AG04450 (cell line): ENCODE measurements around the gene RPL39L. TPM values are rescaled to one million over a fixed set of nuclear protein-coding genes. Genes with fewer than 3 reads are reported as not detected.

Experiments
- CTCF ChIA-PET: fragments of 300-600, 350-600 bp; formaldehyde crosslinking; extraction: SDS; loops from one replicate; lab custom pipeline; 2022; ENCODE audit warnings: antibody characterized with exemption, inconsistent platforms; lab: Charles Lee
- POLR2A ChIA-PET: fragments of 350-600 bp; formaldehyde crosslinking; extraction: SDS; loops from one replicate; lab custom pipeline; 2021; ENCODE audit warnings: antibody characterized with exemption, inconsistent platforms; lab: Yijun Ruan, JAX
- DNase-seq: peaks from one replicate; pipeline ENCODE4 v3.0.0-alpha.2; 2011; ENCODE audit warnings: low read depth, low spot score
- H3K27ac ChIP-seq: one replicate; pipeline ENCODE4 v1.5.1; 2012; ENCODE audit warnings: low read depth, low read length, control low read depth
- H3K27me3 ChIP-seq: one replicate; pipeline ENCODE4 v1.6.0; 2012; ENCODE audit warnings: low read length; ENCODE audit not compliant: control insufficient read depth, insufficient read depth
- H3K4me3 ChIP-seq: 2 replicates; pipeline ENCODE4 v1.5.1; 2011; ENCODE audit warnings: mild to moderate bottlenecking, low read depth, low read length, control low read depth
- H3K9me3 ChIP-seq: 2 replicates; pipeline ENCODE4 v1.5.1; 2012; ENCODE audit warnings: low read length; ENCODE audit not compliant: control insufficient read depth, insufficient read depth
- CTCF ChIP-seq: IDR thresholded peaks from 2 replicates; pipeline ENCODE4 v1.5.1; 2011; ENCODE audit warnings: low read depth, low read length, control low read depth, inconsistent platforms
- polyA plus RNA-seq: library from polyadenylated mRNA; depleted of rRNA; stranded (reverse); fragments of >200 nt; gene quantifications from 2 replicates; pipeline ENCODE4 v1.2.3, GENCODE V29; 2011

RPL39L gene
- polyA plus RNA-seq, 1 experiment, result 17.0 TPM

DNA sequence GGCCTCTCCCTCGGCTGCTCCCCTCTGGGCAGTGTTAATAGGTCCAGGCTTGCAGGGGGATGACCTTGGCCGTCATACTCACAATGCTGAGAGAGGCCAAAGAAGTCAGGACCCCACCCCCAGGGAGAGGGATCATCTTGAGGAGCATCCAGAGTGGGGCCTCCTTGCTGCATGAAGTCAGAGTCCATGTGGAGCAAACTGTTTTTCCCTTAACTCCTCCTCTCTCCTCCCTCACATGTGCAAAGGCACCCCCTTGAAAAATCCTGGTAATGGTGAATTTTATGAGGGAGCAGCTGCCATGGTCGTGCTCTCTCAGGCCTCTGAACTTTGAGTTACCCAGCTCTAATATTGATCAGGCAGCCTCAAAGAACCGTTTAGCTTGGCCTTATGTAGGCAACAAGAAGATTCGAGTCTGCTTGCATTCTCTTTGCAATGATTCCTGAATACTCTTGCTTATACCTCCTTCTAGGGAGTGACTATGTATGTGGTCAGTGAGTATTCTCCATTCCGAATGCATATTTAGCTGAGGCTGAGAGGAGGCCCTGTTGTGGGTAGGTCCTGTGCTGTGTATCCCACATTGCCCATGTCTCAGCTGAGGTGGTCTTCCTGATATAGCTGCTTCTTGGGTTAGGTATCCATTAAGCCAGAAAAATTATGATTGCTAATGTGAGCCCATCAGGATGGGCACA lies 23.1 kb upstream of the RPL39L start:
- CTCF ChIA-PET, result interaction anchor here (0.9 to 6.7 kb wide), 5 partner anchors 23 to 552 kb away, joined by 3 to 157 read pairs (median 62); partner anchors contain the start of gene RPL39L
- no peak for DNase-seq

GRCh38 chr3:187161556-187161955 lies 22.3 kb upstream of the RPL39L start:
- H3K4me3 ChIP-seq, result no peak overlapping the region
- no peak for TF ChIP-seq CTCF
- CTCF ChIA-PET, result interaction anchor here (1.5 to 2.3 kb wide), 2 partner anchors 22 to 312 kb away, joined by 7 to 13 read pairs; partner anchors contain the start of gene RPL39L

More for the DNA sequence above, 23.1 kb upstream of the RPL39L start:
- Histone ChIP-seq H3K27me3 (peaks cover 31% of the 10 kb centered on the region), H3K4me3 (no peak overlapping the region), H3K9me3 (peaks cover 9% of the 10 kb centered on the region; the same call in 1 of the 2 replicates), H3K27ac (no peak overlapping the region)
- no peak for TF ChIP-seq CTCF
- POLR2A ChIA-PET, result no interaction called here

DNA sequence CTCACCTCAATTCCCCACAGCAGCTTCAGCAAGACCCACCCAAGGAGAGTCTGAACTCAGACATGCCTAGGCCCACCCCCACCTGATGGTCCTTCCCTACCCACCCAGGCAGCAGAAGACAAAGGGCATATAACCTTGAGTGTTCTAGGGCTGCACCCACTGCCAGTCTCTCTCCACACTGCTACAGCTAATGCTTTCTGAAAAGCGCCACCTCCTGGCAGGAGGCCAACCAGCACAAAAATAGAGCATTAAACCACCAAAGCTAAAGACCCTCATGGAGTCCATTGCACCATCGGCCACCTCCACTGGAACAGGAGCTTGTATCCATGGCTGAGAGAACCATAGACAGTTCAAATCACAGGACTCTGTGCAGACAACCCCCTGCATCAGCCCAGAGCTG lies 11.3 kb upstream of the RPL39L start:
- H3K4me3 ChIP-seq, result no peak overlapping the region
- POLR2A ChIA-PET, result no interaction called here
- peaks cover 19% of the 10 kb centered on the region for H3K27me3 ChIP-seq
- CTCF ChIA-PET, result interaction anchor here (0.7 to 8.5 kb wide), 4 partner anchors 11 to 329 kb away, joined by 5 to 67 read pairs (median 8); partner anchors contain the start of gene RPL39L
- DNase-seq, result no peak
- H3K9me3 ChIP-seq, result peaks cover under 1% of the 10 kb centered on the region; the same call in 1 of the 2 replicates
- H3K27ac ChIP-seq, result no peak overlapping the region
- TF ChIP-seq CTCF, result no peak

More at GRCh38 chr3:187161556-187161955, 22.3 kb upstream of the RPL39L start:
- Histone ChIP-seq H3K27me3 (peaks cover 31% of the 10 kb centered on the region), H3K9me3 (peaks cover 9% of the 10 kb centered on the region; the same call in 1 of the 2 replicates), H3K27ac (no peak overlapping the region)
- POLR2A ChIA-PET, result no interaction called here
- DNase-seq, result no peak

DNA sequence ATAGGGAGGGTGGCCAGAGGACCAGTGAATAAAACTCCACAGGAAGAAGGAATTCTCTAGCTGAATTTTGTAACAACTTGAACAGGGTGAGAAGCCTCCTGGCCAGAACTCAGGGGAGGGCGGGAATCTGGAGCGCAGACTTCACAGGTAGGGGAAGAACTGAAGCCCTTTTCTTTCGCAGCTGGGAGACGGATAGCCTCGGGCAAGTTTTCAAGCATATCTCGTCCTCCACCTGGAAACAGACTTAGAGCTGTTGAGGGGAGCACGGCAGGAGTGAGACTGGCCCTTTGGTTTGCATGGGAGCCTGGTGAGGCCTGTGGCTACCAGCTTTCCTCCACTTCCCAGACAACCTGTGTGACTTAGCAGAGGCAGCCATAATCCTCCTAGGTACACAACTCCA lies 10.9 kb upstream of the RPL39L start:
- no peak overlapping the region for H3K27ac ChIP-seq
- peaks cover 4% of the 10 kb centered on the region for H3K9me3 ChIP-seq
- peaks cover 19% of the 10 kb centered on the region for H3K27me3 ChIP-seq
- no peak for TF ChIP-seq CTCF
- POLR2A ChIA-PET, result no interaction called here
- CTCF ChIA-PET, result interaction anchor here (1.3 to 8.5 kb wide), 3 partner anchors 11 to 301 kb away, joined by 5 to 67 read pairs (median 11); partner anchors contain the start of gene RPL39L
- no peak for DNase-seq
- no peak overlapping the region for H3K4me3 ChIP-seq

DNA sequence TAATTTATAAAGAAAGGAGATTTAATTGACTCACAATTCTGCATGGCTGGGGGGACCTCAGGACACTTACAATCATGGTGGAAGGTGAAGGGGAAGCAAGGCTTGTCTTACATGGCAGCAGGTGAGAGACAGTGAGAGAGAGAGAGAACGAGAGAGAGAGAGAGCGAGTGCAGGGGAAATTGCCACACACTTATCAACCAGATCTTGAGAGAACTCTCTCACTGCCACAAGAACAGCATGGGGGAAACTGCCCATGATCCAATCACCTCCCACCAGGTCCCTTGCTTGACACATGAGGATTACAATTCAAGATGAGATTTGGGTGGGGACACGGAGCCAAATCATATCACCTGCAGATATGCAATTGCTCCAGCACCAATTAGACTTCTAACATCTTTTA lies 7.1 kb upstream of the RPL39L start:
- Histone ChIP-seq H3K4me3 (no peak overlapping the region), H3K27ac (no peak overlapping the region), H3K27me3 (peaks cover 22% of the 10 kb centered on the region), H3K9me3 (peaks cover 8% of the 10 kb centered on the region)
- ChIA-PET CTCF (no interaction called here), POLR2A (no interaction called here)
- no peak for DNase-seq
- no peak for TF ChIP-seq CTCF
